HUES6 (cell line): Measurements from ENCODE around the gene SLC17A5.
"Not testable (repeated sequence)": the region's sequence is repeated elsewhere in the genome, so short reads cannot be mapped to it uniquely, and the experiment has no call there.

Experiments used
- H3K27ac ChIP-seq: 2 replicates; pipeline ENCODE4 v1.7.0; 2013; ENCODE audit warnings: low read depth, mild to moderate bottlenecking, low read length, inconsistent platforms
- H3K27me3 ChIP-seq: 2 replicates; pipeline ENCODE4 v1.6.1; 2013; ENCODE audit warnings: low read length; ENCODE audit not compliant: control insufficient read depth, insufficient read depth
- H3K36me3 ChIP-seq: 2 replicates; pipeline ENCODE4 v1.6.1; 2013; ENCODE audit warnings: low read length; ENCODE audit not compliant: control insufficient read depth, insufficient read depth
- H3K4me1 ChIP-seq: 2 replicates; pipeline ENCODE4 v1.6.1; 2013; ENCODE audit warnings: low read length; ENCODE audit not compliant: control insufficient read depth, insufficient read depth
- H3K4me3 ChIP-seq: 2 replicates; pipeline ENCODE4 v1.5.1; 2013; ENCODE audit warnings: low read depth, low read length
- H3K9ac ChIP-seq: one replicate; pipeline ENCODE4 v1.6.1; 2013; ENCODE audit warnings: mild to moderate bottlenecking, low read length
- H3K9me3 ChIP-seq: 2 replicates; pipeline ENCODE4 v1.6.1; 2013; ENCODE audit warnings: low read depth, low read length; ENCODE audit not compliant: control insufficient read depth, insufficient read depth

SLC17A5 gene

DNA sequence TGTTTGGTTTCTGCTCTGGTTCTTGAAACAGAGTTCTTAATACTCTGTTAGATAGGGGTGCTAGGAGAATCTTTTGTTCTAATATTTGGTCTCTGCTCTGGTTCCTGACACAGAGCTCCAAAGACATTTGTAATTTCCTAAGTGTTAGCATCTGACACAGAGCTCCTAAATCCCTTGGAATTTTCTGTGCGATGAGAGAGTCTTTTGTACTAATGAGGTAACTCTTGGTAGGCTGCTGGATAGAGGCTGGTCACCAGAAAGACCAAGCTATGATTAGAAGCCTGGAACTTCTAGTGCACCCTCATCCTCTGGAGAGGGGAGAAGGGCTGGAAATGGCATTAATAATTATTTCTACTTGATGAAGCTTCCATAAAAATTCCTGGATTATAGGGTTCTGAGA lies 34.6 kb upstream of the SLC17A5 start:
- no peak overlapping the region for H3K9ac ChIP-seq
- no peak overlapping the region for H3K27ac ChIP-seq

DNA sequence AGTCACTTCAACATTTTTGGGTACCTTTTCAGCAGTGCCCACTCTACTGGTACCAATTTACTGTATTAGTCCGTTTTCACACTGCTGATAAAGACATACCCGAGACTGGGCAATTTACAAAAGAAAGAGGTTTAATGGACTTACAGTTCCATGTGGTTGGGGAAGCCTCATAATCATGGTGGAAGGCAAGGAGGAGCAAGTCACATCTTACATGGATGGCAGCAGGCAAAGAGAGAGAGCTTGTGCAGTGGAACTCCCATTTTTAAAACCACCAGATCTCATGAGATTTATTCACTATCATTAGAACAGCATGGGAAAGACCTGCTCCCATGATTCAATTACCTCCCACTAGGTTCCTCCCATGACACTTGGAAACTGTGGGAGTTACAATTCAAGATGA lies 29.8 kb upstream of the SLC17A5 start:
- H3K36me3 ChIP-seq, H3K27ac ChIP-seq, H3K4me3 ChIP-seq, H3K9ac ChIP-seq, H3K4me1 ChIP-seq, H3K27me3 ChIP-seq: not testable (repeated sequence)
- peaks cover 15% of the 10 kb centered on the region for H3K9me3 ChIP-seq

More for the DNA sequence above, 34.6 kb upstream of the SLC17A5 start:
- H3K36me3 ChIP-seq, result no peaks in the 10 kb centered on the region
- no peaks in the 10 kb centered on the region for H3K4me1 ChIP-seq
- 0 out of 2 replicates have a peak, but pooled peaks cover under 1% of the 10 kb centered on the region for H3K9me3 ChIP-seq
- no peaks in the 10 kb centered on the region for H3K27me3 ChIP-seq
- H3K4me3 ChIP-seq, result no peak overlapping the region

DNA sequence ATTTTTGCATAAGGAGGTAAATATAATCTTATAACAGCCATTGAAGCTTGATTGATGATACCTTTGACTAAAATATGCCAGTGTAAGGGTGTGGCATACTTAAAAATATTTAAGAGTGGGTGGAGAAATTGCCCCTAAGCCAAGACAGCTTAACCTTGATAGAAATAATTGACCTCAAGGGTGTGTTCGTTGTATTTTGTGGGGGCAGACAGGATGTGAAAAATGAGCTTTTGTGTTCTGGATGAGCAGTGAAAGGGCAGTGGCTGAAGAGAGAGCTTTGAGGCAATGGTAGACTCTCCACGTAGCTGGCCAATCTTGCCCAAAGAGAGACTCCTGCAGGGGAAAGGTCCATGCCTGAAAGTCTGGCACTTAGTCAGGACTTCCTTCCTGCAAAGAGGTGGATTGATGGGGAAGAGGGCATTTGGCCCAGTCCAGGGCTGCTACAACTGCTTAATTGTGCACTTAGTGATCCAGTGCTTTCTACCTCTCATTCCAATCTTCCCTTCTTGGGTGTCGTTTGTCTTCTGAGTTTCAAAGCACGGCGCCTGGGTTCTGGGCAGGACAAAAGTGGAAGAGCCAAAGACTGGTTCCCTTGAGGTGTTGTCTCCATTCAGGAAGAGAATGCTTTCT lies 26.6 kb upstream of the SLC17A5 start:
- Histone ChIP-seq H3K36me3 (no peaks in the 10 kb centered on the region), H3K9ac (no peak overlapping the region), H3K4me3 (no peak overlapping the region), H3K9me3 (peaks cover 15% of the 10 kb centered on the region), H3K4me1 (no peaks in the 10 kb centered on the region), H3K27me3 (no peaks in the 10 kb centered on the region), H3K27ac (no peak overlapping the region)

DNA sequence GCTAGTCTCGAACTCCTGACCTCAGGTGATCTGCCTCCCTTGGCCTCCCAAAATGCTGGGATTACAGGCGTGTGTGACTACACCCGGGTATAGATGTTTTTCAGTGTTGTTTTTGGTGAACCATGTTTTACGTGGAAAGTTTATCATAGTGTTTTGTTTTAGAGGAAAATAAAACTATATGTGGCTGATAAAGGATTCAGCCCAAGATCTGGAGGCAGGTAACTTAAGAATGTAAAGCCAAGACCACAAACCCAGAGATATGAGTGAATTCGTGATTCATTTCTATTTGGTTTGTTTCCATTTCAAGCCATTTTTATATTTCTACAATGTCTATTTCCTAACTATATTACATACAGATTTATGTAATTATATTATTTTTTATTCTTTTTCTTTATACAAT lies 26.1 kb upstream of the SLC17A5 start:
- H3K4me3 ChIP-seq, H3K27ac ChIP-seq, H3K4me1 ChIP-seq, H3K36me3 ChIP-seq, H3K27me3 ChIP-seq, H3K9ac ChIP-seq: not testable (repeated sequence)
- H3K9me3 ChIP-seq, result peaks cover 15% of the 10 kb centered on the region

DNA sequence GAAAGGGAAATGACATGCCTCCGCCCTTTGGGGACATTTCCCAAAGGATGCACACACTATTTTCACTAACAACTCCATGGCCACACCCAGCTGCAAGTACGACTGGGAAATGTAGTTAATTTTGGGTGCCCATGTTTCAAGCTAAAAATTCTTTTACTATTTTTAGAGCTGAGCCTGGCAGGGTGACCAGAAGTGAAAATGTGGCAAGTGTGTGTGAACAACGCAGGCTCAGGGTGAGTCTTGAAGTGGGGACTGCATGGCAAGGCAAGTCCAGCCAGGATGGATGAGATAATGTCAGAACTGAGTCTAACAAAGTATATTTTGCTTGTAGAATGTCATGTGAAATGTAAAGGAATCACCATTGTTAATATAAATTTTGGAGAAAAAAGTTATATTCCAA lies 25.2 kb upstream of the SLC17A5 start:
- Histone ChIP-seq H3K27ac (no peak overlapping the region), H3K4me3 (no peak overlapping the region), H3K36me3 (no peaks in the 10 kb centered on the region), H3K4me1 (no peaks in the 10 kb centered on the region), H3K27me3 (no peaks in the 10 kb centered on the region), H3K9ac (no peak overlapping the region), H3K9me3 (peaks cover 15% of the 10 kb centered on the region)

DNA sequence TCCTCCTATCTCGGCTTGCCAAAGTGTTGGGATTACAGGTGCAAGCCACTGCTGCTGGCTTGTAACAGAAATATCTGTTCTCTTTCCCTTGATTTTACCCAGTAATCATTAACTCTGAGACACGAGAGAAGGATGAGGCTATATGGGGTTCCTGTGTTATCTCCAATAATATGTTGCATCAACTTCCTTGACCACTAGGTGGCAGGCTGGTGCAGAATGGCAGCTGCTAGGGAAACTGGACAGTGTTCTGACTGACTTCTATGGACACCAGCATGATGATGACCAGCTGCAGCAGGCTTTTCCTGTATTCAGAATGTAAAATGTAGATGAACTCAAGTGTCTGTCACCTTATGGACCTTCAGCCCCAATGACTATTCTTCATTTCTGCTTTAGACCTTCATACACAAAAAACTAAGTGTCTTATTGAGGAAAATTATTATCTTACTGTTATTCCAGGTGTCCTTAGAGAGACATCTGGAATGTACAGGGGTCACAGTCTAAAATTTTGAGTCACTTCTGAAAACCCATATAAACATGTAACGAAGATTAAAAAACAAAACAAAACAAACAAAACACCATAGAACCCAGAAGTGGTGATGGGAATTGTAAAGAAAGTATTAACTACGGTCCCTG lies 21.8 kb upstream of the SLC17A5 start:
- Histone ChIP-seq H3K9me3 (no peaks in the 10 kb centered on the region), H3K4me1 (no peaks in the 10 kb centered on the region), H3K9ac (no peak overlapping the region)

DNA sequence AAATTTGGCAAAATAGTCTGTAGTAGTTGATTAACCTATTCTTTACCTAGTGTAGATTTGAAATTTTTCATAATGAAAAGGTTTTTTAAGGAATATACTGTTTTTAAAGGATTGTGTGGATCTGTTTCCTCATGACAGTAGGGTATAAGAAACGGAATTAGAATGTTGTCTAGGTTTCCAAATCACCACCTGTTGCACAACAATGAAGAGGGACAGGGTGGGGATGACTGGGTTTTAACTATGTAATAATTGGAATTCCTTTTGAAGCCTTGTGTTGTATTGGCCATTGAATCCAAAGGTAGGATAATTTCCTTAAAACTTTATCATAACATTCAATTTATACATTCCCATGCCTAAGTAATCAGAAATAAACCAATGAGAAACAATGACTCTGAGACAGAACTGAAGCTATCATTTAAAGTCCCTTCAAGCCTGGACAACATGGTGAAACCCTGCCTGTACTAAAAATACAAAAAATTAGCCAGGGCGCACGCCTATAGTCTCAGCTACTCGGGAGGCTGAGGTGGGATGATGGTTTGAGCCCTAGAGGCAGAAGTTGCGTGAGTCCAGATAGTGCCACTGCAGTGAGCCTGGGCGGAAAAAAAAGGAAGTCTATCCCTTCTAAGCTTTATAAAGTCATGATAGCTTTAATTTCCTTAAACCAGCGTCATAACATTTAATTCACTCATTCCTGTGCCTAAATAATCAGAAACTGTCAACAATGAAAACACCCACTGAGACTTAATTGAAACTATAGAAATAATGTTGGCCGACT lies 18.3 kb upstream of the SLC17A5 start:
- H3K36me3 ChIP-seq, result no peaks in the 10 kb centered on the region
- H3K4me1 ChIP-seq, result no peaks in the 10 kb centered on the region
- H3K9ac ChIP-seq, result no peak overlapping the region
- no peaks in the 10 kb centered on the region for H3K9me3 ChIP-seq
- no peak overlapping the region for H3K4me3 ChIP-seq
- no peaks in the 10 kb centered on the region for H3K27me3 ChIP-seq
- no peak overlapping the region for H3K27ac ChIP-seq

More for the DNA sequence above, 21.8 kb upstream of the SLC17A5 start:
- H3K27me3 ChIP-seq, result no peaks in the 10 kb centered on the region
- no peaks in the 10 kb centered on the region for H3K36me3 ChIP-seq
- H3K4me3 ChIP-seq, result no peak overlapping the region
- H3K27ac ChIP-seq, result no peak overlapping the region

DNA sequence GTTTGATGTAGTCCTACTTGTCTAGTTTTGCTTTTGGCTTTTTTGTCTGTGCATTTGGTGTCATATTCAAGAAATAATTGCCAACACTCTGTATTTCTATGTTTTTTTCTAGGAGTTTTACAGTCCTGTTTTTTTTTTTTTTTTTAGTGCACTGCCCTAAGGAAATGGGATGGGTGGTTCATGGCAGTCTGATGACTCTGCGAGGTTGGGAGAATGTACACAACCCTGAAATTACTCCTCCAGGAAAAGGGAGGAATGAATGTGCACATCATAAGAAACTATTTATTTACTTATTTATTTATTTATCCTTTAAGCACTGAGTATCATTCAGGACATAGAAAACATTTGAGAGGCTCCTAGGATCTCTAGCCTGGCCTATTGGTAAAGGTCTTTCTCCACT lies 15.2 kb upstream of the SLC17A5 start:
- Histone ChIP-seq H3K36me3 (no peaks in the 10 kb centered on the region), H3K9me3 (no peaks in the 10 kb centered on the region), H3K4me1 (no peaks in the 10 kb centered on the region), H3K9ac (no peak overlapping the region), H3K4me3 (no peak overlapping the region), H3K27me3 (0 out of 2 replicates have a peak, but pooled peaks cover 3% of the 10 kb centered on the region), H3K27ac (no peak overlapping the region)

DNA sequence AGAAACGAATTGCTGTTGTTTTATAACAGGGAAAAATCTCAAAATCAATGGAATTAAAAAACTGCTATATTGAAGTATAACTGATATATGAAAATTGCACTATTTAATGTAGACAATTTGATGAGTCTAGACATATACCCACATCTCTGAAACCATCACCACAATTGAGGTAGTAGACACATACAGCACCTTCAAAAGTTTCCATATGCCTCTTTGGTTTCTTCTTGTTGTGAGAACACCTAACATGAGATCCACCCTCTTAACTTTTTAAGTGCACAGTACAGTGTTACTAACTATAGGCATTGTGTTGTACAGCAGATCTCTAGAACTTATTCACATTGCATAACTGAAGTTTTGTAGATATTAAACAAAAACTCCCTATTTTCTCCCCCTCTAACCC lies 14.0 kb upstream of the SLC17A5 start:
- H3K4me3 ChIP-seq, result no peak overlapping the region
- H3K36me3 ChIP-seq, result no peaks in the 10 kb centered on the region
- H3K9ac ChIP-seq, result no peak overlapping the region
- no peak overlapping the region for H3K27ac ChIP-seq
- 0 out of 2 replicates have a peak, but pooled peaks cover 3% of the 10 kb centered on the region for H3K27me3 ChIP-seq
- H3K9me3 ChIP-seq, result no peaks in the 10 kb centered on the region
- H3K4me1 ChIP-seq, result no peaks in the 10 kb centered on the region

DNA sequence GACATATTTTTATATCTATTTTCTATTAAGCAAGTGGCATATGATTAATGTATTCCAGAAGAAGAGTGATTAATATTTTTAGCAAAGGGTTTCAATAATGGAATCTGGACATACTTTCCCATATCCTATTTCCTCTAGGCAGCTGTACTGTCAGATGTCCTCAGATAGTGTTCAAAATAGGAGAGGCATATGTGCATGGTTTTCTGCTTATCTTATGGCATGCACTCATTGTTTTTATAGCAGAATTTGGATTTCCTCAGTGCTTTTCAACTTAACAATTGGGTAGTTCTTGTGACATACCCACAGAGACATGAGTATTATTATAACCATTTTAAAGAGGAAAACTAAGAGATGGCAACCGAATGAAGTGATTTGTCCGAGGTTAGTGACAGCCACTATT lies 12.6 kb upstream of the SLC17A5 start:
- no peaks in the 10 kb centered on the region for H3K36me3 ChIP-seq
- no peak overlapping the region for H3K9ac ChIP-seq
- no peaks in the 10 kb centered on the region for H3K4me1 ChIP-seq
- no peaks in the 10 kb centered on the region for H3K9me3 ChIP-seq
- 0 out of 2 replicates have a peak, but pooled peaks cover 3% of the 10 kb centered on the region for H3K27me3 ChIP-seq
- no peak overlapping the region for H3K27ac ChIP-seq
- no peak overlapping the region for H3K4me3 ChIP-seq

DNA sequence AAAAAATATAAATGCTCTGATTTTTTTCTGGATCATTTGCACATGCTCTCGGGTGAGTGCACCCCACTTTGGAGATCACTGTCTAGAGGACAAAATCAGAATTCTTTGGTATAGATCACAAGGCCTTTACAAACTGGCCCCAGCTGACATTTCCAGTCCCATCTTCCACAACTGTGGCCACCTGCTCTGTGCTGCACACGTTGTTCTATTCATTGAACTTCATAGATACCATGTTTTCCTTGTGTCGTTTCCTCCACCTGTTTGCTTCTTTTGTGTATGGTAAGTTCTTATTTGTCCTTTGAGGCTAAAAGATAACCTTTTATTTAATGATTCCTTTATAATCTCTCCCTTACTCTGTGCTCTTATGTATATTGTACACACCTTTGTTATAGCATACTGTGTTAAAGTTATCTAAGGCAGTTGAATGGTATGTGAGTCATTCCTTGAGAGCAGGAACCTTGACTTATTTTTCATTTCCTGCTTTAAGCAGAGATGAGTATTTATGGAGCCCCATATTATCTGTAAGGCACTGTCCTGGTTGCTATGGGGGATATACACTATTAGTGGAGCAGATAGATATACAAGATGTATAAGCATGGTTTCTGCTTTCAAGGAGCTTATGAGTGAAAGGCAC lies 12.0 kb upstream of the SLC17A5 start:
- 0 out of 2 replicates have a peak, but pooled peaks cover 3% of the 10 kb centered on the region for H3K27me3 ChIP-seq
- H3K9ac ChIP-seq, result no peak overlapping the region
- no peaks in the 10 kb centered on the region for H3K36me3 ChIP-seq
- H3K4me1 ChIP-seq, result no peaks in the 10 kb centered on the region
- H3K27ac ChIP-seq, result no peak overlapping the region
- no peak overlapping the region for H3K4me3 ChIP-seq
- H3K9me3 ChIP-seq, result no peaks in the 10 kb centered on the region
